ENCODE results near the gene KLRF1.
A peak's percentile ranks its signal among the peaks of the same experiment; 100 is the strongest.

Gene KLRF1

GRCh38 chr12:9827209-9827888 is at the start of gene KLRF1:
Gene KLRF1 (plus strand): TSS chr12:9827481. CDS start chr12:9827545, 64 bp downstream.
- no peak for DNase-seq

GRCh38 chr12:9779209-9779608 is 48.1 kb upstream of the KLRF1 start:
- DNase-seq = no peak

GRCh38 chr12:9781360-9781759 is 45.9 kb upstream of the KLRF1 start:
- no peak for DNase-seq

DNA sequence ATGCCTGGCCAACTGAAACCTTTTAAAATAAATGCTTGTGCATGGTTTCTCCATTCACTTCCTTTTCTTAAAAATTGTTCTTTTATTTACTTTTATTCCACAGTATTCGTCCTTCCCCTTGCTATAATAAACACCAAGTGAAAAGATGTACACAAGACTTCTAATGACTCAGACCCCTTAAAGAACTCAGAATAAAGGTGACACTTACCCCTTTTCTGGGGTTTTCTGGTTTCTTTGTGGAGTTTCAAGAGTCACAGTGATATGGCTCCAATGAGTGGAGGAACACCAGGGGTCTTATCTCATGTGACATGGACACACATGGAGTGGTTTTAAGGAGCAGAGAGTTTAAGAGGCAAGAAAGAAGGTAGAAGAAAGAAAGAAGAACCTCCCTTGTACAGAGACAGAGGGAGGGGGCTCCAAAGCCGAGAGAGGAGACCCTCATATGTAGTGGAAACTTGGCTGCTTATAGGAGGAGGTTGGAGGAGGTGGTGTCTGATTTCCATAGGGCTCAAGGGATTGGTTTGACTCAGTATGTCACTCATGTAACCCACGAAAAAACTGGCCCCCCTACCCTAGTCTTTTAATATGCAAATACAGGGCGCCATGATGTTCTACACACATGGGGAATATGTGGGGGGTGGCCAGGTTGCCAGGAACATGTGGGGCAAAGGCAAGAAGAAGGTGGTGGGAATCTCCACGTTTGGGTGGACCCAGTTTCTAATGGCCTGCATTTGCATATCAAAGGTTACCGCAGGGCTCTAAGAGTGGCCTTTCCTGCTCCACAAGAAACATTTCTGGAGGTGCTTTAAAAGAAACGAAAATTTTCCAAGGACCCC is 44.5 kb upstream of the KLRF1 start:
- no peak for DNase-seq

DNA sequence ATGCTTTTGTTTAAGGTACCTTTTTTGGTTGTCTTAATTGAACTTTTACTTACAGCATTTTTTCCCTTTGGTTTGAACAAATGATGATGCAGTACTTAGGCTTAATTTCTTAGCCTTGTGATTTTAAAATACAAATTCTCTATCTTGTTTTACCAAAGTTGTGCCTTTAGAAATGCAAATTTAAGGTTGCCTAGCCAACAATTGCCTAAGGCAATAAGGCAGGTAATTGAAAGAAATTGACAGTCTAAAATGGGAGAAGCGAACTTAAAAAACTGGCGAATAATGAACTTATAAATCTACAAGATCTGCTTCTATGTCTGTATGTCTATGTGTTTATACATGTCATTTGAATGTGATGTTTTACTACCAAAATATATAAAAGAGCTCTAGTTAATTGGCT is 43.0 kb upstream of the KLRF1 start:
- DNase-seq = no peak

DNA sequence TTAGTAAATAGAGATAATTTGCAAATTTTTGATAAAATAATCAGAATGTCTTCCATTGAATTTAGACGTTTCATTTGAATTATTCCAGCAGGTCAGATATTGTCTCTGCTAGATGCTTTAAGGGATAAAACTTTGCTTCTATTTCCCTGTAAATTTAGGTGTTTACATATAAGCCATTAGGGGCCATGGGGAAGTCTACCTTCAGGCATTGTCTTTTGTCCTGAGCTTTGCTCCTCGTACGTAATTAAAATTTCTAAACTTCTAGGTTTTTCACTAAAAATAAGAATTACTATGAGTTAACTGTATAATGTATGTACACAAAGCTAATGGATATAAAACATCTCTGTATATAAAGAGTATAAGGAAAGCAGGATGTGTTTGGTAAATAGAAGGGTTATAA is 42.5 kb upstream of the KLRF1 start:
- DNase-seq = no peak

DNA sequence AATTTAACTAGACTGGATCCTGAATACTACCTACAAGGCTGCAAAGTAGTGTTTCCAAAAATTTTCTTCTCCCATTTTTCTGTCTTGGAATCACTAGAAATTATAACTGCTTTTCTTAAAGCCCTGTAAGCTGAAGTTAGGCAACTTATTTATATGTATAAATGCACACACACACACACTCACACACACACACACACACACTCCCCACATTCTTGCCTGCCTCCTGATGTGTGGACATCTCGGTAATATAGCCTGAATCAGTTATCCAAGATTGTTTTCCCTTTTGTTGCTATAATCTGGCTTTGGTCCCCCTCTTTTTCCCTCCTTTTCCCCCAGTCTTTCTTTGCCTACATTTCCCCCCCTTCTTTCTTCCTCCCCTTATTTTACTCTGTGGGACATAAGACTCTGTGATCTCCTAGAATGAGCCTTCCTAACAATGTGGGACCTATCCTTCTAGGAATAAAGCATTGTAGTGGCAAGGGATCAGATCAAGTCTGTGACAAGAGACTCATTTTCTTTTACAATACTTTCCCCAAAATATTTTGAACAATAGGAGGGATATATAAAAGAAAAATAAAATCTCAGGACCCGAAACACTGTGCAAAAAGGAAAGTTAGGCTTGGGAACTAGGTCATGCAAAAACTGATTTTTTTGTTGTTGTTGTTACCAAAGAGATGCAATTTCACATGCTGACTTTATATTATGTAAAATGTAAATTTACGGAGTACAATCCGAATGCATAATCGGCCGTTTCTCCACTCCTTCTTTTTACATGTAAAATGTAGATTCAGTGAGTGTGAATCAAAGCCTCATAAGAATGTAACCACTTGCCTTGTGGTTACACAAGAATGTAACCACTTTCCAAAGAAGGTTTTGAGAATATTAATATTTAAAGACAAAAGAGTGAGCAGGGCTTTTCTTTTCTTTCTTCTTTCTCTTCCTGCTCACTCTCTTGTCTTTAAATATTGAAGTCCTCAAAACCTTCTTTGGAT is 40.3 kb upstream of the KLRF1 start:
- DNase-seq = no peak

DNA sequence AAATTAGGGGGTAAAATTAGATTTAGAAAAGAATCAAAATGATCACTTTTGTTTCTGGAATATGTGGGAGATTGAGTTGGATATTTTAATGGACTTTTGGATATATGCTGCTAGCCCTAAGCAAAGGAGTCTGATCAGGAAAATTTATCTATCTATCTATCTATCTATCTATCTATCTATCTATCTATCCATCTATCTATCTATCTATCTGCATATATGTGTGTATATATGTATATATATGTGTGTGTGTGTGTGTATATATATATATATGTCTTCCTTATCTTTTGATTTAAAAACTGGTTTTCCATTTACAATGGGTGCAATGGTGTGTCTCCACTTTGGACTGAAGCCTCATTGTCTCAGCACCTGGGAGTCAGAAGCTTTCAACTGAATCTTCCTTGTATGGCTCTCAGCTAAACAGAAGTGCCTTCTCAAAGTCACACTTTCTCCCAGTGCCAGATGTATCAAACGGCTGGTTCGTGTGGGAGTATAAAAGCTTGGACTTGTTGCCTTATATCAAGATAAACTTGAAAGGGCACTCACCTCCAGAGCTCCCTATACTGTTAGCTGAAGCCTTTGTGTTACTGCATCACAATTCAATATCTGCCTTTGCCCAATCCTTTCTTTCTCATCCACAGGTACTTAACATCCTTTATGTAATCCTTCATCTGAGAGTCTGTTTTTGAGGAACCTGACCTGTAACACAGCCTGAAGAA is 34.9 kb upstream of the KLRF1 start:
- no peak for DNase-seq

DNA sequence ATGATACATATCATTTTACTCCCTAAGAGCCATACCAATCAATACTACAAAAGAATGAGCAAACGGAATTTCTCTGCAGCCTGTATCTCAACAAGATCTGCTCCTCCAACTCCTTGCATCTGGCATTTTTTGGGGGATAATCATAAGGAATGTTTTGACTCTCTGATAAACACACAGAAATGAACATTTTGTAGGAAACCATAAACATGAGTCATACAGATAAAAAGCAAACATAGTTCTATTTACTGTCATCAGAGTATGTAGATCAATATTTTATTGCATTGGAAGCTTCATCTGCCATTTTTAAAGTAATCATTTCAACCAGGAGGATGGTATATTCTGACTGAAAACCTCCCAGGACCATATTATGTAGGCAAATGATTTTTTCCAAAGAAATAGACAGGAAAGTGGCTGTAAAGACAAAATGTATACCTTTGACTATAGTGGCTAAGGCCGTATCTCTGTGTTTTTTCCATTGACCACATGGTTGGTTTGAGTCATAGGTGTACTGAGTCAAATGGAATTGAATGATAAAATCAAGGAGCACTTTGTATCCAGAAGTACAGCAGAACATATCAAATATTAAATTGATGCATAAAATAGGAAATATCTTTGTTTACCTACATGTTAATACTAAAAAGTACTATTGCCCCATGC is 34.2 kb upstream of the KLRF1 start:
- no peak for DNase-seq

GRCh38 chr12:9793779-9794395 is 33.4 kb upstream of the KLRF1 start:
- peak; percentile 86 for DNase-seq

DNA sequence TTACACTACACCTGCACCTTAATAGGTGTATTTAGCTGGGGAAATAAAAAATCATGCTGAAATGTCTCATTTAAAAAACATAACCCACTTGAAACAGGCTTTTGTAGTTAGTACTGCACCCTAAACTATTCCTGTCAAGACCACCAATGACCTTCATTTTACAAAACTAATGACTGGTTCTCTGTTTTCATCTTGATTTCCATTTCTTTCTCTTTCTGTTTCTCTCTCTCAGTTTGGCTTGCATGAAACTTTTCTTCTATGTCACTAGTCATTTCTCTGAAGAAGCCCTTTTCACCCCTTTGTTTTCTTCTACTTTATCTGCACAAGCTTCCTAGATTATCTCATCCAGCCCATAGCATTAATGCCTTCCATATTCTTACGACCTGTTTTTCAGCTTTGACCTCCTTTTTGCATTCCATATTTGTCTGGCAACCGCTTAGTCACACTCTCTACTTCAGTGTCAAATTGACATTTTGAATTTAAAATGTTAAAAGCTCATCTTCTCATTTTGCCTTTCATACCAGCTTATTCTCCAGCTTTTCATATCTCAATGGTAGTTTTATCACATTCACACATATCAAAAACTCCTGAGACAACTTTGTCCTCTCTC is 32.7 kb upstream of the KLRF1 start:
- DNase-seq = peak; percentile 21

DNA sequence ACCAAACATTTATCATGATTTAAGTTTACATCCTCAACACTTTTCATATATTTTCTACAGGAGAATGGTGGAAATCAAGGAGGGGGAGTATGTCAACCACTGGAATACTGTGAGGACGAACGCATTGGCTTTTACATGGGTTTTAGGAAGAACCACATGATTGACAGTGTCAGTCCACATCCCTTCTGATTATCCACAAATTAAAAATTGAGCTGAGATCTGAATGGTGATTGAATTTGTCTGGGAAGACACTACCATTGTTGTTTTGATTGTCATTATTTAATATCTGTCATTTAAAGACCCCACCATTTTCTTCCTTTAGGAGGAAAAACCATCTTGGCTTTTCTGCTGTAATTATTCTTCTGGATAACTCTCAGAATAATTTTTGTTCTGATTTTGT is 31.3 kb upstream of the KLRF1 start:
- DNase-seq = no peak

DNA sequence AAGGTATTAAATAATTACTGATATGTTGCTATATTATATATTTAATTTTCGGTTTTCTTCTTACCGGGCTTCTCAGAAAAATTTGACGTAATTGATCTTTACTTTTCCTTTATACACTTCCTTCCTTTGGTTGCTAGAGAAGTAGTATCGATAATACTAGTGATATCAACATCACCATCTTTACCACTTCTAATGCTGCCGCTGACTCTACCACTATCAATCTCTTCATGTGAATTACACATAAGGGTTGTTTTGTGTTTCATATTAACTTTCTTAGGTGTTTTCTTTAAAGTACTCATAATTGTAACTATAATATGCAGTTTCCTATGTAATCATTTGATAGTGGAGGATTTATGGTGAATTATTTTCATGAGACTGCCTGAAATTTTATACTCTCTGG is 30.9 kb upstream of the KLRF1 start:
- no peak for DNase-seq

- DNase-seq = peak; percentile 33
Measured at GRCh38 chr12:9796971-9797370, 30.3 kb upstream of the KLRF1 start.

- peak; percentile 94 for DNase-seq
Measured at GRCh38 chr12:9797722-9798619, 29.3 kb upstream of the KLRF1 start.

- DNase-seq = no peak
Measured at GRCh38 chr12:9799961-9800360, 27.3 kb upstream of the KLRF1 start.

- DNase-seq = no peak
Measured at GRCh38 chr12:9805883-9806282, 21.4 kb upstream of the KLRF1 start.

GRCh38 chr12:9806714-9807113 is 20.6 kb upstream of the KLRF1 start:
- no peak for DNase-seq

GRCh38 chr12:9808504-9808903 is 18.8 kb upstream of the KLRF1 start:
- DNase-seq = no peak

GRCh38 chr12:9809338-9809737 is 17.9 kb upstream of the KLRF1 start:
- no peak for DNase-seq

Data from hematopoietic multipotent progenitor cell treated with erythropoietin and hydrocortisone succinate and interleukin-3 and kit ligand, for 4 days (in vitro differentiated cells).